Measurements from ENCODE around the gene ARHGAP44.

The ARHGAP44 gene

DNA sequence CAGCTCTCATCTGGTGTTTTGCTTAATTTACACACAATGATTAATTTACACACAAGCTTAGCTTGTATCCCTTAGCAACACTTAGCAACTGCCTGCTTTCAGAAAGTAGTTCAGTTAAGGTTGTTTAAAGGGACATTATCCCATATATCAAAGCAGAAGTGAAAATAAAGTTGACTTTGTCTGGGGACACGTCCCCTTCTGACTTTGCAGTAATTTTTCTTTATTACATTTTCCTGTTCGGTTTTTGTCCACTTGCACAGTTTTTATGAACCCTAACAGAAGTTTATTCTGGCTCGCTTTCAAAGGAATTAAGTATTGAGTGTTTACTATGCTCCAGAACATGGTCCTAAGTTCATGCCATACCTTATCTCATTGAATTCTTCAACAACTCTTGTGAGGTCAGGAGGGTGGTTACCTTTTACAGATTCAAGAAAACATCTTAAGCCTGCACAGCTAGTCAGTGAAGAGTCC is 41.5 kb downstream of the ARHGAP44 start:
- H3K9ac ChIP-seq (ENCODE audit: low read length) = no peak overlapping the region
- no peaks in the 10 kb centered on the region for H4K20me1 ChIP-seq (ENCODE audit: insufficient read depth, low read length)
- TF ChIP-seq CTCF (IDR thresholded peaks at IDR 0.05; ENCODE audit: low read depth, low read length) = no peak
- H3K79me2 ChIP-seq (ENCODE audit: low read length) = no peaks in the 10 kb centered on the region; the same call in 1 of the 2 replicates
- no peaks in the 10 kb centered on the region for H3K4me1 ChIP-seq (ENCODE audit: low read length)
- H3K27ac ChIP-seq (ENCODE audit: low read length) = no peak overlapping the region
- no peak overlapping the region for H3K4me2 ChIP-seq (ENCODE audit: low read length)
- H3K9me3 ChIP-seq (ENCODE audit: insufficient read depth, low read length) = peaks cover 13% of the 10 kb centered on the region
- H3K27me3 ChIP-seq (ENCODE audit: low read depth, low read length) = no peaks in the 10 kb centered on the region
- no peak overlapping the region for H2AFZ ChIP-seq (ENCODE audit: low read depth, low read length)
- H3K4me3 ChIP-seq (ENCODE audit: low read length) = no peak overlapping the region
- peaks cover 25% of the 10 kb centered on the region for H3K36me3 ChIP-seq (replicated peaks; ENCODE audit: low read depth, low read length)

DNA sequence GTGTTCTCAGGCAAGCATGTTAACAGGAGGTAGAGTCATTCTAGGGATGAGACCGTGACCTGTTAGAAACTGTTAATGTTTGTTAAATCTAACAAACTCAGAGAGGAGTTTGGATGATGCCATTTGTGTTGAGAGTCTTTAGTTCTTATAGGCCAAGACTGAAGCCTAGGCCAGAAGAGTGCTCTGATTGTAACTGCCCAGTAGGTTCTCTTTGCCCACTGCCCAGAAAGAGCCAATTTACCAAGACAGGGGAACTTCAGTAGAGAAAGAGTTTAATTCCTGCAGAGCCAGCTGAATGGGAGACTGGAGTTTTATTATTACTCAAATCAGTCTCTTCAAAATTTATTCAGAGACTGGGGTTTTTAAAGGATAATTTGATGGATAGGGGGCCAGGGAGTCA is 42.5 kb downstream of the ARHGAP44 start:
- H3K4me2 ChIP-seq (ENCODE audit: low read length) = no peak overlapping the region
- H3K9ac ChIP-seq (ENCODE audit: low read length) = no peak overlapping the region
- no peaks in the 10 kb centered on the region for H3K4me1 ChIP-seq (ENCODE audit: low read length)
- H3K9me3 ChIP-seq (ENCODE audit: insufficient read depth, low read length) = peaks cover 13% of the 10 kb centered on the region
- H4K20me1 ChIP-seq (ENCODE audit: insufficient read depth, low read length) = no peaks in the 10 kb centered on the region
- no peak overlapping the region for H3K4me3 ChIP-seq (ENCODE audit: low read length)
- H3K79me2 ChIP-seq (ENCODE audit: low read length) = no peaks in the 10 kb centered on the region; the same call in 1 of the 2 replicates
- peaks cover 25% of the 10 kb centered on the region for H3K36me3 ChIP-seq (replicated peaks; ENCODE audit: low read depth, low read length)
- H3K27me3 ChIP-seq (ENCODE audit: low read depth, low read length) = no peaks in the 10 kb centered on the region
- no peak overlapping the region for H2AFZ ChIP-seq (ENCODE audit: low read depth, low read length)
- no peak overlapping the region for H3K27ac ChIP-seq (ENCODE audit: low read length)
- TF ChIP-seq EZH2phosphoT487 (IDR thresholded peaks at IDR 0.05; ENCODE audit: low read depth) = no peak
- no peak for TF ChIP-seq CTCF (IDR thresholded peaks at IDR 0.05; ENCODE audit: low read depth, low read length)

- H3K4me3 ChIP-seq (ENCODE audit: low read length) = no peak overlapping the region
- no peaks in the 10 kb centered on the region for H3K9me3 ChIP-seq (ENCODE audit: insufficient read depth, low read length)
- no peak overlapping the region for H2AFZ ChIP-seq (ENCODE audit: low read depth, low read length)
- H3K4me2 ChIP-seq (ENCODE audit: low read length) = no peak overlapping the region
- TF ChIP-seq CTCF (IDR thresholded peaks at IDR 0.05; ENCODE audit: low read depth, low read length) = no peak
- no peak for TF ChIP-seq EZH2phosphoT487 (IDR thresholded peaks at IDR 0.05; ENCODE audit: low read depth)
- no peak overlapping the region for H3K27ac ChIP-seq (ENCODE audit: low read length)
- H3K36me3 ChIP-seq (replicated peaks; ENCODE audit: low read depth, low read length) = peaks cover 2% of the 10 kb centered on the region
- no peaks in the 10 kb centered on the region for H3K27me3 ChIP-seq (ENCODE audit: low read depth, low read length)
- peaks cover 14% of the 10 kb centered on the region for H3K4me1 ChIP-seq (ENCODE audit: low read length)
- H3K79me2 ChIP-seq (ENCODE audit: low read length) = no peaks in the 10 kb centered on the region; the same call in 1 of the 2 replicates
- H4K20me1 ChIP-seq (ENCODE audit: insufficient read depth, low read length) = no peaks in the 10 kb centered on the region
- no peak overlapping the region for H3K9ac ChIP-seq (ENCODE audit: low read length)
Measured at GRCh38 chr17:12839042-12839441, 49.7 kb downstream of the ARHGAP44 start.

GRCh38 chr17:12842936-12843335 is 53.6 kb downstream of the ARHGAP44 start:
- TF ChIP-seq CTCF (IDR thresholded peaks at IDR 0.05; ENCODE audit: low read depth, low read length) (no peak), EZH2phosphoT487 (IDR thresholded peaks at IDR 0.05; ENCODE audit: low read depth) (no peak)
- no peak overlapping the region for H3K9ac ChIP-seq (ENCODE audit: low read length)
- no peak overlapping the region for H3K4me2 ChIP-seq (ENCODE audit: low read length)
- no peaks in the 10 kb centered on the region for H3K27me3 ChIP-seq (ENCODE audit: low read depth, low read length)
- H3K4me3 ChIP-seq (ENCODE audit: low read length) = no peak overlapping the region
- H2AFZ ChIP-seq (ENCODE audit: low read depth, low read length) = no peak overlapping the region
- H3K79me2 ChIP-seq (ENCODE audit: low read length) = no peaks in the 10 kb centered on the region; the same call in 1 of the 2 replicates
- no peak overlapping the region for H3K27ac ChIP-seq (ENCODE audit: low read length)
- peaks cover 5% of the 10 kb centered on the region for H3K36me3 ChIP-seq (replicated peaks; ENCODE audit: low read depth, low read length)
- H3K9me3 ChIP-seq (ENCODE audit: insufficient read depth, low read length) = no peaks in the 10 kb centered on the region
- H4K20me1 ChIP-seq (ENCODE audit: insufficient read depth, low read length) = no peaks in the 10 kb centered on the region
- H3K4me1 ChIP-seq (ENCODE audit: low read length) = peaks cover 14% of the 10 kb centered on the region
